Omental fat pad (tissue), 4 donors: ENCODE results near the gene MTERF1. TPM values are rescaled to one million over a fixed set of nuclear protein-coding genes. Genes with fewer than 3 reads are reported as not detected.

Experiments
- ATAC-seq: fragments of 150-250 bp; one replicate; pipeline ENCODE4 v1.9.1; 2016; ENCODE audit warnings: mild to moderate bottlenecking, moderate library complexity; ENCODE audit not compliant: low FRiP score
- DNase-seq: peaks from one replicate; pipeline ENCODE4 v3.0.0-alpha.2; 2019; ENCODE audit warnings: low spot score
- total RNA-seq, 4 donors: library from RNA; depleted of rRNA; stranded (reverse); fragments of >200 nt; gene quantifications; one replicate each; pipeline ENCODE4 v1.1.0, GENCODE V29; 2016
- TF ChIP-seq, protein P1 (sequence below), 3 donors: fragments of 450-650 bp; IDR thresholded peaks; one replicate each; pipeline ENCODE4 v1.5.1; 2016 to 2017; ENCODE audit warnings: antibody characterized with exemption in 3 of 3, mild to moderate bottlenecking in 3 of 3, moderate library complexity in 2 of 3

The MTERF1 gene
- total RNA-seq, 4 donors from 2014 or later: 3.7 to 8.4 (median 7.5) TPM

DNA sequence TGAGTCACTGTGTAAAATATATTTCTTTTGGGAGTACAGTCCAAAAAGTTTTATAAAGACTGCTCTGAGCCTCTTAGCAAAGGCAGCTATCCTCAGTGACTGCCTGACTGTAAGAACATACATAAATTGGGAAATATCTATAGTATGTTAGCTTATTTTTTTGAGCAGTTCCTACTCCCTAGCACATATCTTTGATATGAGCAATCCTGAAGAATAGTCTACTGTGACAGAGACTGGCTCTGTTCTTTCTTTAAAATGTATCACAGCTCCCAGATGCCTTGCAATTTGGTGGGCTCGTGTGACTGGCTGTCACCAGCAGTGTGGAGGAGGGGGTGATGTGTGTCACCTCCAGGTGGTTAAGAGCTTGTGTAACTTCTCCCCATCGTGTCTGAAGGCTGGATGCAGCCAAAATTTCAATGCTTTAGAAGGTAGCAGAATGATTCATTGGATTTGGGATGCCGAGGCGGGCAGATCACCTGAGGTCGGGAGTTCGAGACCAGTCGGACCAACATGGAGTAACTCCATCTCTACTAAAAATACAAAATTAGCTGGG lies 47.9 kb downstream of the MTERF1 start:
- TF ChIP-seq, protein P1, sequence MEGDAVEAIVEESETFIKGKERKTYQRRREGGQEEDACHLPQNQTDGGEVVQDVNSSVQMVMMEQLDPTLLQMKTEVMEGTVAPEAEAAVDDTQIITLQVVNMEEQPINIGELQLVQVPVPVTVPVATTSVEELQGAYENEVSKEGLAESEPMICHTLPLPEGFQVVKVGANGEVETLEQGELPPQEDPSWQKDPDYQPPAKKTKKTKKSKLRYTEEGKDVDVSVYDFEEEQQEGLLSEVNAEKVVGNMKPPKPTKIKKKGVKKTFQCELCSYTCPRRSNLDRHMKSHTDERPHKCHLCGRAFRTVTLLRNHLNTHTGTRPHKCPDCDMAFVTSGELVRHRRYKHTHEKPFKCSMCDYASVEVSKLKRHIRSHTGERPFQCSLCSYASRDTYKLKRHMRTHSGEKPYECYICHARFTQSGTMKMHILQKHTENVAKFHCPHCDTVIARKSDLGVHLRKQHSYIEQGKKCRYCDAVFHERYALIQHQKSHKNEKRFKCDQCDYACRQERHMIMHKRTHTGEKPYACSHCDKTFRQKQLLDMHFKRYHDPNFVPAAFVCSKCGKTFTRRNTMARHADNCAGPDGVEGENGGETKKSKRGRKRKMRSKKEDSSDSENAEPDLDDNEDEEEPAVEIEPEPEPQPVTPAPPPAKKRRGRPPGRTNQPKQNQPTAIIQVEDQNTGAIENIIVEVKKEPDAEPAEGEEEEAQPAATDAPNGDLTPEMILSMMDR (IDR thresholded peaks at IDR 0.05): no peak
- DNase-seq: no peak
- ATAC-seq: no peak

DNA sequence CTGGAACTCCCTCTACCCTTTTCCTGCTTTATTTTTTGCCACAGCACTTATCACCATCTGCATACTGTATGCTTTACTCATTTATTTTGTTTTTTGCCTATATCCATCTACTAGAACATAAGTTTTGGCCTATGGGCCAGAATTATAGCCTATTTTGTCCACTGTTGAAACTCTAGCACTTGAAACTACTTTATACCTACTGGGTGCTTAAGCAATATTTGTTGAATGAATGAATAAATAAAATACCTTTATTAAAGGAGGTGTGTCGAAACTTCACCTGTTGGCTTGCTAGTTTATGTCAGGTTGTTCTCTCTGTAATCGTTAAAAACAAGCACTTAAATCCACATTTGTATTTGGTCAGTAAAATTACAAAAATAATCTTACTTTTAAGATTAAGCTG lies 53.3 kb downstream of the MTERF1 start:
- TF ChIP-seq, protein P1 (IDR thresholded peaks at IDR 0.05): no peak
- ATAC-seq (no peak), DNase-seq (no peak)

DNA sequence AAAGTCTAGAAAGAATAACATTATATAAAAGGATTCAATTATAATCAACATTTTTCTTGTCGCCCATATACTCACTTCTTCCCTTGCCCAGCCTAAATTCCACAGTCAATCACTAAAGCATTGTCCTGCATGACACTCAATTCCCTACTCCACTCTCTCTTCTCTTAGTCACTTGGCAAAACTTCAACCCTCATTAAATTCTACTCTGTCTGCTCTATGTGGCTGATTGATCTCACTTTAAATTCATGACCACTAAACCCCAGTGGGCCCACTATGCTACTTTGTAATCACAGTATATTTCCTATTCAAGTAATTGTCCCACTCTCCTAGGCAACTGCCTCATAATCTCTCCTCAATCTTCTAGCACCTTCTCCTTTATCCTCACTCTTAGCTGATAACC lies 54.1 kb downstream of the MTERF1 start:
- TF ChIP-seq, protein P1 (IDR thresholded peaks at IDR 0.05): no peak
- no peak for ATAC-seq
- no peak for DNase-seq

DNA sequence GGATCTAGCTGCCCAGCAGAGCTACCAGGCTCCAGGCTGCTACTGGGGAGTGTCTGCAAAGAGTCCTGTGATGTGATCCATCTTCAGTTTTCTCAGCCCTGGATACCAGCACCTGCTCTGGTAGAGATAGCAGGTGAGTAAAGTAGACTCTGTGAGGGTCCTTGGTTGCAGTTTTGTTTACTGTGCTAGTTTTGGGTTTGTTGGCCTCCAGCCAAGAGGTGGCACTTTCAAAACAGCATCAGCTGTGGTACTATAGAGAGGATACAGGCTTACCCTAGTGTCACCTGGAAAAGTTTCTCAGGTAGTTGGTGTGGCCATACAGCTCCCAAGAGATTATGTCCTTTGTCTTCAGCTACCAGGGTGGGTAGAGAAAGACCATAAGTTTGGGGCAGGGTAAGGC lies 56.3 kb downstream of the MTERF1 start:
- TF ChIP-seq, protein P1 (IDR thresholded peaks at IDR 0.05): no peak
- no peak for DNase-seq
- ATAC-seq: no peak

Other genes starting within 250 kb of the MTERF1 start
- gene AKAP9, start 60.2 kb upstream of the MTERF1 start, total RNA-seq: 10 to 100 TPM; 44.4 to 73.9 (median 62.7) TPM